Placental pericyte (primary cell): ENCODE data around the gene SURF4. TPM values are rescaled to one million over a fixed set of nuclear protein-coding genes. Genes with fewer than 3 reads are reported as not detected.

Source experiments
- small RNA-seq: library from RNA; depleted of rRNA; stranded (forward); fragments of <200 nt; gene quantifications from one replicate; pipeline ENCODE3, GENCODE V24; 2012; ENCODE audit warnings: low replicate concordance
- total RNA-seq: library from RNA; depleted of rRNA; stranded (reverse); fragments of >200 nt; gene quantifications from 2 replicates; pipeline ENCODE4 v1.2.3, GENCODE V29; 2012

SURF4 gene
- 449 and 574 TPM in 2 replicates for total RNA-seq

GRCh38 chr9:133375724-133376654 is at the start of gene SURF4, which contains the start of gene STKLD1:
Gene SURF4 (minus strand): TSS chr9:133376060. CDS start chr9:133375969, 91 bp downstream.
Gene STKLD1 (plus strand): TSS chr9:133376366. CDS start chr9:133376474, 108 bp downstream.

GRCh38 chr9:133421615-133422542 is 46.0 kb upstream of the SURF4 start, which contains the start of gene ADAMTS13:
Gene ADAMTS13 (plus strand): TSS chr9:133422367. CDS start chr9:133422444, 77 bp downstream.

GRCh38 chr9:133417541-133418461 is 41.9 kb upstream of the SURF4 start, which contains the start of gene REXO4:
Gene REXO4 (minus strand): TSS chr9:133418010. CDS start chr9:133417844, 166 bp downstream.

DNA sequence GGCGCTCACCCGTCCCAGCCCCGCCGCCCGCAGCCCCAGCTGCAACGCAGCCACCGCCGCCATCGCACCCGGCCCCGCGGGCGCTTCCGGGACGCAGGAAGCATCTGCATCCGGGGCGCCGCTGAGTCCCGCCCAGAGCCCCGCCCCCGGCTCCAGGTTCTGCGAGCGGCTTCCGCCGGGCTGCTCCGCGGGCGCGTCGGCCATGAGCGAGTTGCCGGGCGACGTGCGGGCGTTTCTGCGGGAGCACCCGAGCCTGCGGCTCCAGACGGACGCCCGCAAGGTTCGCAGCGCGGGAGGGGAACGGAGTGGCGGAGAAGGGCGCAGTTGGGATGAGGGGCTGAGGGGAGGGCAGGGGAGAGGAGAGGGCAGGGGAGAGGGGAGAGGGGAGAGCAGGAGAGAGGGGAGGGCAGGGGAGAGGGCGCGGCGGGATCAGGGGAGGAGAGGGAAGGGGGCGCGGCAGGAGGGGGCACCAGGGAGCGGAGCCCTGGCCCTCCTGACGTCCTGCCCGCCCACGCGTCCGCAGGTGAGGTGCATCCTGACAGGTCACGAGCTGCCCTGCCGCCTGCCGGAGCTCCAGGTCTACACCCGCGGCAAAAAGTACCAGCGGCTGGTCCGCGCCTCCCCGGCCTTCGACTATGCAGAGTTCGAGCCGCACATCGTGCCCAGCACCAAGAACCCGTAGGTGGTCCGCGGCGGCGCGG is 19.3 kb downstream of the SURF4 start, which contains the start of the genes SURF1 and SURF2:
SURF1 (minus strand) TSS at position 97 of the 701 bp plus-strand sequence; CDS start at position 63, 34 bp downstream.
SURF2 (plus strand) TSS at position 160 of the 701 bp plus-strand sequence; CDS start at position 203, 43 bp downstream.

GRCh38 chr9:133347985-133348717 is 27.7 kb downstream of the SURF4 start, which contains the start of the genes MED22 and RPL7A:
Gene MED22 (minus strand): TSS chr9:133348131. CDS start chr9:133346662, 1,469 bp downstream.
Gene RPL7A (plus strand): TSS chr9:133348218. CDS start chr9:133348244, 26 bp downstream.

DNA sequence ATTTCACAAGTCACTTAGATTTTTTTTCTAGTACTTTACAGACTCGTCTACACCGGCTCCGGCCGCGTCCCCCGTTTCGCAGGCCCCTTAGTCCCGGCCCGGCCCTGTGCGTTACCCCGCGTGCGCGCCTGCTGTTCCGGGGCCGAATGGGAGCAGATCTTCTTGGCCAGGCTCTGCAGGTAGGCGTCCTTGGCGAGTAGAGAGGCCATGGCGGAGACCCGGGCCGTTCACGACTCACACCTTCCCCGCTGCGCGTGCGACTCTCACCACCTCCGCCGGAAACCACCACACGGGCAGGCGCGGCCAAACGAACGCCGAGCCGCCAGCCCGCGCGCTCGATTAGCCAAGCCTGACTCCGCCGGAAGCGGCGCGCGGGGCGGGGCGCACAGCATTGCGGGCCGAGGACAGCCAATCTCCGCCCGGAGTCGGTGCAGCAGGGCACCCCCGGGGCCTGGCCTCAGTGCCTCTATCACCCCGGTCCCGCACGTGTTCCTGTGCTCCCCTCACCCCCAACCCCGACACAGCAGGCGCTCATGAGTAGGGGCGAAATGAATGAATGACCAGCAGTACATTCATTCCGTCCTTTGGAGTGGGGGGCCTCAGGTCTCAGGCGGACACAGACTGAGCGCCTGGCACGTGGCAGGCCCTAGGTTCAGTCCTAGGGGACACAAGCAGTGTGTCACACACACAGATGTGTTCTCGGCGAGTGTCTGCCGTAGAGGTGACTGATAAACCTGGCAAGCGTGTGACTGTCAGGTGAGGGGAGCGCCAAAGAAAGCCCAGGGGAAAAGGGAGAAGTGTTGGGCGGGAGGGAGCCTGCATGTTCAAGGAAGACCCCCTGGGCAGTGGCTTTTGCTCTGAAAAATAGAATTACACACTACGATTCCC is 39.7 kb downstream of the SURF4 start, which contains the start of gene SURF6:
SURF6 (minus strand) TSS at position 265 of the 888 bp plus-strand sequence; CDS start at position 209, 56 bp downstream.

Small RNAs within 50 kb of the gene (small RNA-seq; reads per million reads assigned to genes)
- gene RF00019 (not detected), gene SNORD24 (not detected), gene SNORD36A (not detected), gene SNORD36B (not detected), gene SNORD36C (not detected)

Other genes starting within 250 kb of the SURF4 start
- gene GBGT1, start 212.1 kb downstream of the SURF4 start, total RNA-seq, result 1.6 and 10.3 TPM in 2 replicates
- not detected in 2 replicates for gene OBP2B, start 166.8 kb downstream of the SURF4 start, total RNA-seq
- not detected in 2 replicates for gene ABO, start 100.9 kb downstream of the SURF4 start, total RNA-seq
- gene SURF6, start 39.9 kb downstream of the SURF4 start, total RNA-seq, result 7.6 and 12.0 TPM in 2 replicates
- 18.6 and 20.3 TPM in 2 replicates for gene MED22, start 27.9 kb downstream of the SURF4 start, total RNA-seq
- gene RPL7A, start 27.8 kb downstream of the SURF4 start, total RNA-seq, result 1,207 and 2,492 TPM in 2 replicates
- 18.2 and 27.1 TPM in 2 replicates for gene SURF1, start 19.6 kb downstream of the SURF4 start, total RNA-seq
- gene SURF2, start 19.5 kb downstream of the SURF4 start, total RNA-seq, result 9.2 and 17.0 TPM in 2 replicates
- under 0.01 and 0.14 TPM in 2 replicates for gene STKLD1, start 306 bp upstream of the SURF4 start, total RNA-seq
- 15.0 and 22.8 TPM in 2 replicates for gene REXO4, start 42.0 kb upstream of the SURF4 start, total RNA-seq
- gene ADAMTS13, start 46.3 kb upstream of the SURF4 start, total RNA-seq, result 0.57 and 0.88 TPM in 2 replicates
- 6.4 and 13.8 TPM in 2 replicates for gene CACFD1, start 83.9 kb upstream of the SURF4 start, total RNA-seq
- gene SLC2A6, start 103.0 kb upstream of the SURF4 start, total RNA-seq, result 48.4 and 79.4 TPM in 2 replicates
- not detected in 2 replicates for gene MYMK, start 148.9 kb upstream of the SURF4 start, total RNA-seq
- gene ADAMTSL2, start 158.6 kb upstream of the SURF4 start, total RNA-seq, result 0.57 and 17.7 TPM in 2 replicates
- 2.2 TPM in 1 of 2 replicates, not detected in the other for gene FAM163B, start 233.3 kb upstream of the SURF4 start, total RNA-seq